HepG2 (cell line): ENCODE data around the gene WDSUB1. TPM values are rescaled to one million over a fixed set of nuclear protein-coding genes. Genes with fewer than 3 reads are reported as not detected.

ENCODE experiments used
- AGO2 ChIP-seq: fragments of 200-400 bp; formaldehyde crosslinking; optimal IDR thresholded peaks from 2 replicates; pipeline ENCODE3; 2017; ENCODE audit warnings: mild to moderate bottlenecking, low read depth, low read length, moderate library complexity
- ETV5 ChIP-seq: IDR thresholded peaks from 2 replicates; pipeline ENCODE4 v1.6.1; 2018; ENCODE audit warnings: missing biosample characterization, missing genetic modification reagents, inconsistent platforms, borderline replicate concordance
- HNRNPH1 ChIP-seq: fragments of 200-400 bp; formaldehyde crosslinking; optimal IDR thresholded peaks from 2 replicates; pipeline ENCODE3; 2017; ENCODE audit warnings: mild to moderate bottlenecking, low read depth, low read length
- NR2F2 ChIP-seq: IDR thresholded peaks from 2 replicates; pipeline ENCODE4 v1.6.1; 2012; ENCODE audit warnings: low read depth, inconsistent platforms, borderline replicate concordance
- PREB ChIP-seq: sonication (generic); formaldehyde crosslinking; IDR thresholded peaks from 2 replicates; pipeline ENCODE4 v1.4.0; 2020; ENCODE audit warnings: missing genetic modification reagents
- STAT5B ChIP-seq: sonication (generic); formaldehyde crosslinking; IDR thresholded peaks from 2 replicates; pipeline ENCODE4 v1.4.0; 2020; ENCODE audit warnings: missing genetic modification reagents
- USF2 ChIP-seq, 2 experiments: sonication (generic) in 1 of 2; formaldehyde crosslinking in 1 of 2; IDR thresholded peaks; 2 replicates each; pipeline versions ENCODE4 v1.5.1 to v1.6.1; 2011 to 2020; ENCODE audit warnings: borderline replicate concordance in 1 of 2, low read depth in 1 of 2, low read length in 1 of 2, mild to moderate bottlenecking in 1 of 2, missing genetic modification reagents in 1 of 2, moderate library complexity in 1 of 2
- ZBTB40 ChIP-seq, 2 experiments: fragments of 450-650 bp in 1 of 2; sonication (generic) in 1 of 2; formaldehyde crosslinking in 1 of 2; IDR thresholded peaks; 2 replicates each; pipeline versions ENCODE4 v1.6.1 to v1.8.0; 2016 to 2022; ENCODE audit warnings: antibody characterized with exemption in 1 of 2, mild to moderate bottlenecking in 1 of 2, missing genetic modification reagents in 1 of 2
- ZNF275 ChIP-seq: sonication (generic); formaldehyde crosslinking; IDR thresholded peaks from 2 replicates; pipeline ENCODE4 v1.8.0; 2022; ENCODE audit warnings: missing genetic modification reagents, mild to moderate bottlenecking, inconsistent platforms, borderline replicate concordance
- ZNF430 ChIP-seq: sonication (generic); formaldehyde crosslinking; IDR thresholded peaks from 2 replicates; pipeline ENCODE4 v1.9.0; 2021; ENCODE audit warnings: mild to moderate bottlenecking, missing genetic modification reagents
- ZNF563 ChIP-seq: sonication (generic); formaldehyde crosslinking; IDR thresholded peaks from 2 replicates; pipeline ENCODE4 v1.8.0; 2022; ENCODE audit warnings: mild to moderate bottlenecking, moderate library complexity, missing genetic modification reagents
- ZNF839 ChIP-seq: sonication (generic); formaldehyde crosslinking; IDR thresholded peaks from 2 replicates; pipeline ENCODE4 v1.4.0; 2020; ENCODE audit warnings: missing genetic modification reagents, mild to moderate bottlenecking, borderline replicate concordance
- ZSCAN21 ChIP-seq: sonication (generic); formaldehyde crosslinking; IDR thresholded peaks from 2 replicates; pipeline ENCODE4 v1.8.0; 2022; ENCODE audit warnings: mild to moderate bottlenecking, missing genetic modification reagents, moderate library complexity, borderline replicate concordance
- polyA plus RNA-seq, 8 experiments: library from polyadenylated mRNA; depleted of rRNA in 3 of 8; stranded (reverse) in 7 of 8; unstranded in 1 of 8; fragments of >200 nt; fragmentation: Illumina TruSeq in 4 of 8; extraction: Trizol in 4 of 8; gene quantifications; 2 replicates each; pipeline versions ENCODE4 v1.2.1 to v1.2.3, GENCODE V29; 2011 to 2016; ENCODE audit warnings: low read depth in 4 of 8, missing spikeins in 1 of 8, mixed read lengths in 1 of 8; ENCODE audit not compliant: insufficient read depth in 1 of 8
- total RNA-seq, 5 experiments: library from RNA; depleted of rRNA; stranded (reverse); fragments of >200 nt; fragmentation: Illumina TruSeq; extraction: Trizol; gene quantifications; 2 replicates each; pipeline ENCODE4 v1.2.3, GENCODE V29; 2016; ENCODE audit warnings: low read depth in 1 of 5

The WDSUB1 gene
- total and polyA plus RNA-seq, 2 of the 13 experiments (the other 11 are each of a cell fraction or from before 2014, with no cell fraction given), result 10.1 to 10.7 TPM

DNA sequence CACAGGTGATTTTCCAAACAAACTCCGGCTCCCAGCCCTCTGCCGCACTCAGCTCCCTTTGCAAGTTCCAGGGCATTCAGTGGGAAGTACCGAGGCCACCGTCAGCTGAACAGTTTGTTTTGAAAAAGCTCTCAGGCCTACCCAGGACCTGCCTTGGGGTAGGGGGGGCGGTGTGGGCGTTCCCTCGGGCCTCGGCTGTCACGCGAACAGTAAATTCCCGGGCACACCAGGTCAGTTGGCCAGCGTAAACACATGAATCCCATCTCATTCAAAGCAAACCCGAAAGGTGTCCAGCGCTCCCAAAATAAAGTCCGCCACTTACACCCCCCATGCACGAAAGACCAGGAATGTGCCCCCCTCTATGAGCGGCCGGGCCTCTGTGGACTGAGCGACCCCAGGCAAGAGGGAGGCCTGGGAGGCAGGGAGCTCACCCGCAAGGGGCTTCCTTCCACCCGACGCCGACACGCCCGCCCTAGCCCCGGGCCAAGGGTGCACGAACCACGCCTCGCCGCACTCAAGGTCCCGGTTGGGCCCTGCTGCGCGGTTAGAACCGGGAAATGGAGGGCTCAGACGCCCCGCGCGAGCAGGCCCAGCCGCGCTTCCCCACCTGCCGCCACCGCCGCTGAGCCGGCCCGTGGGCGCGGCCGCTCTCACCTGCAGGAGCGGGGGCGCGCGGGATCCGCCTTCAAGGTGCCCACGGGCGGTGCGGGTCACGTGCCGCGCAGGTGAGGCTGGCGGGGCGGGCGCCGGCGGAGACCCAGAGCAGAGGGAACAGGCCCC lies at the start of gene WDSUB1 (continued):
- TF ChIP-seq ZNF275 (CRISPR knock-in tag), result 0 out of 2 replicates have a peak, but pooled peaks have one; percentile 17
- TF ChIP-seq ZNF839 (CRISPR knock-in tag), result no peak
- TF ChIP-seq ZNF430 (CRISPR knock-in tag), result peak; percentile 73; the same call in 1 of the 2 replicates
- peak; percentile 48 for TF ChIP-seq AGO2
- TF ChIP-seq STAT5B, result no peak
- peak; percentile 91; the same call in 1 of the 2 replicates for TF ChIP-seq PREB
- no peak for TF ChIP-seq HNRNPH1
- TF ChIP-seq USF2 (IDR thresholded peaks at IDR 0.05; ENCODE audit: low read depth, low read length), result peak; percentile 43; the same call in 1 of the 2 replicates
- no peak; the same call in 1 of the 2 replicates for TF ChIP-seq USF2 (CRISPR knock-in tag; IDR thresholded peaks at IDR 0.05; ENCODE audit: borderline replicate concordance)
- TF ChIP-seq NR2F2, result 0 out of 2 replicates have a peak, but pooled peaks have one; percentile 16
- peak; percentile 83; the same call in 1 of the 2 replicates for TF ChIP-seq ZSCAN21 (CRISPR knock-in tag)
- TF ChIP-seq ZNF563, result peak; percentile 99
- TF ChIP-seq ZBTB40 (IDR thresholded peaks at IDR 0.05), result no peak
- TF ChIP-seq ZBTB40 (CRISPR knock-in tag; IDR thresholded peaks at IDR 0.05), result no peak; the same call in 1 of the 2 replicates
- TF ChIP-seq ETV5, result no peak; the same call in 1 of the 2 replicates
